NCI-H1417 (cell line): ENCODE data around the gene TUBGCP4.
A peak's percentile ranks its signal among the peaks of the same experiment; 100 is the strongest.
"Not testable (repeated sequence)": the region's sequence is repeated elsewhere in the genome, so short reads cannot be mapped to it uniquely, and the experiment has no call there.

Source experiments
- DNase-seq, 3 experiments: peaks; one replicate each; lab custom pipeline; 2025; lab: John Stamatoyannopoulos, UW

TUBGCP4 gene

DNA sequence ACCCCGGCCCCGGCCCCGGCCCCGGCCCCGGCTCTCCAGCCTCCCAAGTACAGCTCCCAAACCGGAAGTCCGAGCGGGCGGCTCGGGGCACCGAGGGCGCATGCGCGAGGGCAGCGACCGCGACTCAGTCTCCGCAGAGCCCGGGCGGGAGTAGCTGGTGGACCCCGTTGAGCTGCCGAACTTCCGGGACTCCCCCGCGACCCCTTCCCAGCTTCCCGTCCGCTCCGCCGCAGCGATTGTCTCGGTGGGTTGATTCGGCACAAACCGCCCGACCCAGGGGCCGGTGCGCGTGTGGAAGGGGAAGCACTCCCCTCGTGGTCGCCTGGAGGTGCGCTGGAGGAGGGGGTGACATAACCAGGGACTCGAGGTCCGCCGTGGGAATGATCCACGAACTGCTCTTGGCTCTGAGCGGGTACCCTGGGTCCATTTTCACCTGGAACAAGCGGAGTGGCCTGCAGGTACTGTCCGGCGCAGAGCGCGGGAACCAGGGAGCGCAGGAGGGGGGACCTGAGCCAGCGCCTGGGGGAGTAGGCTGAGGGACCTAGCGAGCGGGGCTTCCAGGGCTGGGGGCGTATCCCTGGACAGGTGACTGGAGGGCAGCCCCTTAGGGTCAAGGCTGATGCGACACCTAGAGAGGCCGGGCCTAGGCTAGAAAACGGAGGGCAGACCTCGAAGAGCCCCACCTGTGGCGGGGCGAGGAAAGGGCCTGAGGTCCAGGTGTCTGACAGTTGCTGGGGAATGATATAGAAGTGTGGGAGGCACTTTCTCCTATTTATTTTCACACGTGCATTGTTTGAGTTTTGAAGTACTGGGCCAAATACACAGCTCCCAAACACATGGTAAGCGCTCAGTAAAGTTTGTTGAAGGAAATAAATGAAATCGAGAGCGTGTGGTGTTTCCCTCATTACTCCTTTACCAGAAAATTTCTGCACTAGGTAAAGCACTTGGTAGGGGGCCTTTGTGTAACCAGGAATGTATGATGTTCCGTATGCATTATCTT, at the start of gene TUBGCP4, which contains the start of gene ZSCAN29:
TUBGCP4 (plus strand) TSS at position 127 of the 1,000 bp plus-strand sequence; CDS start at position 381, 254 bp downstream.
ZSCAN29 (minus strand) TSS at position 69 of the 1,000 bp plus-strand sequence. CDS start 1,130 bp downstream, outside the sequence.
- peak; percentile 73 to 86 (median 78) for DNase-seq

DNA sequence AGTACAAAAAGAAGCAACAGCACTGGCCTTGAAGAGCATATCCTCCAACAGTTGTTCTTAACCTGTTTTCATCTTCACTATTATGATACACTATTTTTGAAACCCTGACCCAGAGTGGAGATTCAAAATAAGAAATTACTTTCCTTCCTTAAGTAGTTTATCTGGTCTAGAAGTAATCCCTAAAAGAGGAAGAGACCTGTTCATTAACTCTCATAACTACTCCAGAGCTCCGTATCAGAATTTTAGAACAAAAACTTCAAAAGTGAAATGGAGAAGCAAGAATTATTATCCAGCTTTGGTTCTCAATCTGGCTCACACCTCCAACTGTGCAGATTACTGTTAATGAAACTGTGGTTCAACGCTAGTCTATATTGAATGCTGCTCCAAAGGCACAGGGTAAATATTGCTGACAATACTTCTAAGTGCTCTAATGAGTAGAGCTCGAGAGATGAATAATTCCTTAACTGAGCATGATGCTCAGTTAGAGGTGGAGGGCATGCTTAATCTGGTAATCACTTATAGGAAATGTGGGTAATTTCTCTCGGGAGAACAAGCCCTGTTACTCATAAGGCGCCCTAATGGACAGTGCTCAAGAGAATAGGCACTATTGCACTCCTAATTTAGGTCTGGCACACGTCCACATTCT, 45.7 kb upstream of the TUBGCP4 start:
- DNase-seq: peak in 1 of 3 experiments; percentile 0

- peak; percentile 11 to 78 (median 75) for DNase-seq
These were observed 41.5 kb upstream of the TUBGCP4 start for GRCh38 chr15:43329217-43329959.

GRCh38 chr15:43329960-43330779, 40.7 kb upstream of the TUBGCP4 start, which contains the start of gene LCMT2:
LCMT2 (minus strand) TSS chr15:43330573; CDS start chr15:43330489, 84 bp downstream.
- DNase-seq: peak; percentile 81 to 94 (median 92)

GRCh38 chr15:43330780-43331087, 40.2 kb upstream of the TUBGCP4 start:
- DNase-seq: no peak

DNA sequence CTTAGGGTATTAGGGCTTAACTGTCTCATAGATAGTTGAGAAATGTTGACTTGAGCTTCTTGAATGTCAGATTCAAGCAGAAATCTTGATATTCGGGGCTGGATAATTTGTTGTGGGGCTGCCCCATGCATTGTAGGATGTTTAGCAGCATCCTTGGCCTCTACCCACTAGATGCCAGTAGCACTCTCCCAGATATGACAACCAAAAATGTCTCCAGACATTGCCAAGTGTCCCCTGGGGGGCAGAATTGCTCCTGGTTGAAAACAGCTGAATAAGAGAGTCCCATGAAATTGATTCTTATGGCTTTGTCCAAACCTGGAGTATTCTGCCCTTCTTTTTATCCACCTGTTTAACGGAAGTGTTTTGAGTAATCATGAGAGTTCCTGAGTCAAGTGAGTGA, 24.6 kb upstream of the TUBGCP4 start:
- peak in 1 of 3 experiments; percentile 0 for DNase-seq

- peak in 1 of 3 experiments; percentile 4 for DNase-seq
These were observed 23.8 kb upstream of the TUBGCP4 start for GRCh38 chr15:43347114-43347513.

DNA sequence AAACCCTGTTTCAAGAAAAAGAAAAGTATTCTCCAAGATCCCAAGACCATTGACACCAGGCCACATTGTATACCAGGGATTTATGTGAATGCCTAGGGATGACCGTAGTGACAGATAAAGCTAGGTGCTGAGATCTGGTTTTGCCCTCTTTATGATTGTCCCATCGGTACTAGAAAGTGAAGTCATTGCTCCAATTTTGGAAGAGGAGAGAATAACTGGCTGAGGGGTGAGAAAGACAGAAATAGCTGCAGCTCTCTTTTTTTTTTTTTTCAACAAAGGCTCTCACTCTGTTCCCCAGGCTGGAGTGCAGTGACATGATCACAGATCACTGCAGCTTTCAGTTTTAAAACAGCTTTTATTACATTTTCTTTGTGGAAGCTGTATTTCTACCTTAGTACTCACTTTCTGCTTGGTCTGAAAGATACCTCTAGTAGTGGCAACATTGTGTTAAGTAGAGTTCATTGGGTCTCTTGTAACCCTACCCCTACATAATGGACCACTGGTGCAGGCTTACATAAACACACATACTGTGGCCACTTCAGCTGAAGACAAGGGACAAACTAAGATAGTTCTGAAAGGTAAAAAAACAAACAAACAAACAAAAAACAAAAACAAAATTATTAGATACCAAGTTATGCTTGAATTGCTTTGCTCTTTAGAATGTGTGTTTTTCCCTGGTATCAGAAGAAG, 18.1 kb upstream of the TUBGCP4 start:
- DNase-seq: no peak

- no peak for DNase-seq
These were observed 10.1 kb upstream of the TUBGCP4 start for GRCh38 chr15:43360821-43361220.

- DNase-seq: peak in 1 of 3 experiments; percentile 8
These were observed 9.5 kb upstream of the TUBGCP4 start for GRCh38 chr15:43361313-43361903.

DNA sequence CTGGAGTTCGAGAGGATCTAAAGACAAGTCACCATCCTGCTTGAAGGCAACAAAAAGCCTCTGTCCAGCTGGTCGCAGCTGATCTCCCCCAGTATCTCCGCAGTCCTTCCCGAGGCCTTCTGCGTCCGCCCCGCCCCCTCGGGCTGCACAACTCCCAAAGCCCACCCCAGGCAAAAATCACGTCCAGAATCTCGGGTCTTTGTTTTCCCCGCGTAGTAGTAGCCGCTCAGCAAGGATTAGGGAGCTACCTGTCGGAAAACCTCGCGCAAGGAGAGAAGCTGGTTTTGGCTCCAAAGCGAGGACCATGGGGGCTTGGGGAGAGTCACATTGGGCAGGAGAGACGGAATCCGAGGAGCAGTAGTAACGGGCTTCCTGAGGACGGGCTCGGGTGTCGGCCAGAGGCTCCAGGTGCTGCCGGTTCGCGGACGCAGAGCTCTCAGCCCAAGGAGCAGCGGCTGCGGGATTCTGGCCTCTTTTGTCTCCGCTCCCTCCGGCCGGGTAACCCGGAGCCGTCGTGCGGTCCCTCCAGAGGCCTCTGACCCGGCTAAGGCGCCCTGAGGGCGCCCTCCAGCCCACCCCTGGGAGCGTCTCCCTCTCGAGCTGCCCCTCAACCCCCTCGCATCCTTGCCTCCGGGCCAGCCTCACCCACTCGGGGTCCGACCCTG, 459 bp upstream of the TUBGCP4 start:
- DNase-seq: peak in 2 of 3 experiments; percentile 26 to 62

DNA sequence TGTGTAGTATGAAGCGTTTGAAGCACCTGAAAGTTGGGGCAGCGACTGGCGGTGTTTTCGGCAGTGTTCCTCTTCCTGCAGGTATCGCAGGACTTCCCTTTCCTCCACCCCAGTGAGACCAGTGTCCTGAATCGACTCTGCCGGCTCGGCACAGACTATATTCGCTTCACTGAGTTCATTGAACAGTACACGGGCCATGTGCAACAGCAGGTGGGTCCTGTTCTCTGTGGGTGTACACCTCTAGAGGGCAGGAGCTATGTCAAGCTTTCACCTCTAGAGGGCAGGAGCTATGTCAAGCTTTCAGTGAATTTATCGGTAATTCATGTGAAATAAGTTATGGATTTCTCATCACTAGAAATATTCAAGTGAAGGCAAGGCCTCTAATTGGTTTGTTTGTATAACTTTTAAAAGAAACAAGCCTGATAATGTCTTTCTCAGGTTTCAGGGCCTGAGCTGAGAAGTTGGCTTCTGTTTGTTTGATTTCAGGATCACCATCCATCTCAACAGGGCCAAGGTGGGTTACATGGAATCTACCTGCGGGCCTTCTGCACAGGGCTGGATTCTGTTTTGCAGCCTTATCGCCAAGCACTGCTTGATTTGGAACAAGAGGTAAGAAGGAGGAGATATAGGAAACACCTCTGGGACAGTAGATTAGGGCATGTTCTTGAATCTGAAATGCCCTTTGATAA, 5.3 kb downstream of the TUBGCP4 start:
- peak; percentile 1 to 9 (median 3) for DNase-seq

GRCh38 chr15:43378601-43379000, 7.7 kb downstream of the TUBGCP4 start:
- DNase-seq: no peak

DNA sequence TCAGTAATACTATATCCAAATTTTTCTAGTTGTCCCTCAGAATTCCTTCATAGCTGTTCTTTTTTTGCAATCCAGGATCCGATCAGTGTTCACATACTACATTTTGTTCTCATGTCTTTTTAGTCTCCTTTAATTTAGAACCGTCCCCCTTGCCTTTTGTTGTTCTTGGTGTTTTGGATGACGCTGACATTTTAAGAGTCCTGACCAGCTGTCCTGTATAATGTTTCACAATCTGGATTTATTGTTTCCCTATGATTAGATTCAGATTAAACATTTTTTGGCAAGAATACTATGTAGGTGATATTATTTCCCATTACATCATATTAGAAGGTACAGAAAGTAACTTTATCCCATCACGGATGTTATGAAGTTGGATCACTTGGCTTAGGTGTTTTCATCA, 11.4 kb downstream of the TUBGCP4 start:
- no peak for DNase-seq

DNA sequence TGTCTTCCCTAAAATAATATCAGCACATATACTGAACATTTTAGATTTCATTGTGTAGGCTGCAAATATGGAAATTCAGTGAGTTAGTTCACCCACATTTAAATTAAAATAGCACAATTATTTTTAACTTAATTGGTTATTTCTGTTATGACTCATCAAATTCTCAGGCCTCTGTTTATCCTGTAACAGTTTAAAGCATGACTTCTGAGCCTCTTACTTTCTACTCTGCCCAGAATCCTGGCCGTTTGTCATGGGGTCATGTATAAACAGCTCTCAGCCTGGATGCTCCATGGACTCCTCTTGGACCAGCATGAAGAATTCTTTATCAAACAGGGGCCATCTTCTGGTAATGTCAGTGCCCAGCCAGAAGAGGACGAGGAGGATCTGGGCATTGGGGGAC, 12.2 kb downstream of the TUBGCP4 start:
- DNase-seq: no peak

GRCh38 chr15:43390723-43391122, 19.8 kb downstream of the TUBGCP4 start:
- DNase-seq: no peak

DNA sequence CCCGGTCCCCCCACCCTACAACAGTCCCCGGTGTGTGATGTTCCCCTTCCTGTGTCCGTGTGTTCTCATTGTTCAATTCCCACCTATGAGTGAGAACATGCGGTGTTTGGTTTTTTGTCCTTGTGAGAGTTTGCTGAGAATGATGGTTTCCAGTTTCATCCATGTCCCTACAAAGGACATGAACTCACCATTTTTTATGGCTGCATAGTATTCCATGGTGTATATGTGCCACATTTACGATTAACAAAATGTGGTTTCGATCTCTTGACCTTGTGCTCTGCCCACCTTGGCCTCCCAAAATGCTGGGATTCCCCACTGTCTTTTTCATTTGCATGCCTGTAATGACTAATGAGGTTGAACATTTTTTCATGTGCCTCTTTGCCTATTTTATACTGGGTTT, 22.7 kb downstream of the TUBGCP4 start:
- not testable (repeated sequence) for DNase-seq

- no peak for DNase-seq
These were observed 31.4 kb downstream of the TUBGCP4 start for GRCh38 chr15:43402255-43402654.

- no peak for DNase-seq
These were observed 32.7 kb downstream of the TUBGCP4 start for GRCh38 chr15:43403616-43404015.
